Measurements from ENCODE around the gene HOXA13.

The HOXA13 gene

DNA sequence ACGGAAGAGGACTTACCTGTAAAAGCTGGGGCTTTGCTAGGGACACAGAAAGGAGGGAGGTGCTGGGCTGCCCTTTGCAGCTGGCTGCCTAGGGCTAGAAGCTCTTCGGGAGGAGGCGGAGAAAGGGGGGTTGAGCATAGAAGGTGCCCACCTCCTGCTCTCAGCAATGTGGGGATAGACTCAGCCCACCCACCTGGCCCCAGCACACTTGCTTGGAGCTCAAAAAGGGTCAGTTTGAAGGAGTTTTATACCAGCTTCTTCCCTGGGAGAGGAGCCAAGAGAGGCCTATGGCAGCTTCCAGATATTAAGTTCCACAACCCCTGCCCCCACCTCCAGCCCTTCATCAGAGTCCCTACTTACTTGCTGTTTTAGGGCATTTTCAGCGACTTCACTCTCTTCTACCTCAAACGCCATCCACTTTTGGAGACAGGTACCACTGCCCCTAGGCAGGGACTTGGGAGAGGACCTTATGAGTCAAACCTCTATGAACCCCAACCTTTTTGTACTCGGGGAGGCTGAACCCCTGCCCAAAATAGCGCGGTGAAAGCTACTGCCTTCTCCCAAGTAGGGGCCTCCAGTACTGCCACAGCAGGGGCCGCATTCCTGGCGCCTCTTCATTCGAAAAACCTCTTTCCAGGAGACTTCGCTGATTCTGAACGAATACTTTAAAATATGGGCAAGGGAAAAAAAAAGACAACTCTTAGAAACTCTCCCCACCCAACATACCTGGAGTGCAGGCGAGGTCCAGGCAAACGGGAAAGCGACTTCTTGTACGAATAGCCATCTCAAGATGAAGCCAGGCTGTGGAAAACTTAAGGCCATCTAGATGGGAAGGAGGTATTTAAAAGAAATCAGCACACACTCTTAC is 41.5 kb upstream of the HOXA13 start:
- no peak for DNase-seq (ENCODE audit: low read depth)
- no peak for TF ChIP-seq CTCF (conservative IDR thresholded peaks at IDR 0.05; ENCODE audit: low read depth, low read length)
- no peak overlapping the region for H3K4me3 ChIP-seq (ENCODE audit: low read depth, low read length)

DNA sequence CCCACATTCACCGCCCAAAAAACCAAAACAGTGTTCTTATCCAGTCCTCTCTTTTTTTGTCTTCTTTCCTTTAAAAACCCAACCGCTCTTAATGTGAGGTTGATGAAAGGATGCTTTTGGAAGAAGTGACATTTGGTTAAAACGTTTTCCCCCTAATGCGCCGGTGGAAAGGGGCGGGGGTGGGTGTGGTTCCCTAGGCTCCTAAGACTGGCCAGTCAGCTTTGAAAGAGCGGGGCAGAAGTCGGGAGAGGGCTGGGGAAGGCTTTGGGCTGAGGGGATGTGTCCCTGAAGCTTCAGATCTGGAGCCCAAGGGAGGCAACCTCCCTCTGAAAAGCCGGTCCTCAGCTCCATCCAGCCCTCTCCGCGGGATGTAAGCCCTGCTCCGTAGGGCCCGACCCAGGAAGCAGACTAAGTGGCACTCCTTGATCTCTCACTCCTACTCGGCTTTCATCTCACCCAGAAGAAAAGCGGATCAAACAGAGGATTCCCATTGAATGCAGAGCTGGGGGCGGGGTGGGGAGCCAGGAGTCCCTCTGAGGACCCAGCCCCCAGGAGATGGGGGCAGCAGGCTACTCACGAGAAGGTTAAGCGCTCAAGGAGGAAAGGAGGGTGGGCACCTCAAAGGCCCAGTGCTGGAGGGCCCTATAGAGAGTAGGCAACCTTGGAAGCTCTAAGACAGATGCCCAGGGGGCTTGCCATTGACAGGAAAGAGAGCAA is 40.3 kb upstream of the HOXA13 start:
- no peak for DNase-seq (ENCODE audit: low read depth)
- no peak for TF ChIP-seq CTCF (conservative IDR thresholded peaks at IDR 0.05; ENCODE audit: low read depth, low read length)
- H3K4me3 ChIP-seq (ENCODE audit: low read depth, low read length) = no peak overlapping the region

- no peak overlapping the region for H3K4me3 ChIP-seq (ENCODE audit: low read depth, low read length)
- TF ChIP-seq CTCF (conservative IDR thresholded peaks at IDR 0.05; ENCODE audit: low read depth, low read length) = no peak
- no peak for DNase-seq (ENCODE audit: low read depth)
Observed at GRCh38 chr7:27239387-27240014, 39.6 kb upstream of the HOXA13 start.

GRCh38 chr7:27238979-27239386 is 39.1 kb upstream of the HOXA13 start:
- H3K4me3 ChIP-seq (ENCODE audit: low read depth, low read length) = no peak overlapping the region
- no peak for DNase-seq (ENCODE audit: low read depth)
- no peak for TF ChIP-seq CTCF (conservative IDR thresholded peaks at IDR 0.05; ENCODE audit: low read depth, low read length)

GRCh38 chr7:27237735-27238334 is 37.9 kb upstream of the HOXA13 start:
- no peak for TF ChIP-seq CTCF (conservative IDR thresholded peaks at IDR 0.05; ENCODE audit: low read depth, low read length)
- H3K4me3 ChIP-seq (ENCODE audit: low read depth, low read length) = no peak overlapping the region
- peak; percentile 22 for DNase-seq (ENCODE audit: low read depth)

GRCh38 chr7:27235387-27236311 is 35.8 kb upstream of the HOXA13 start:
- TF ChIP-seq CTCF (conservative IDR thresholded peaks at IDR 0.05; ENCODE audit: low read depth, low read length) = peak; percentile 36
- peak overlapping the region; percentile 37 for H3K4me3 ChIP-seq (ENCODE audit: low read depth, low read length)
- peak; percentile 6 for DNase-seq (ENCODE audit: low read depth)
